Activated CD4-positive, alpha-beta T cell treated with anti-CD3 and anti-CD28 coated beads for 1 hour (primary cell): ENCODE measurements around the gene SMC3.

Source experiments
- DNase-seq: peaks from one replicate; pipeline ENCODE4 v3.0.0-alpha.2; 2020

The SMC3 gene

DNA sequence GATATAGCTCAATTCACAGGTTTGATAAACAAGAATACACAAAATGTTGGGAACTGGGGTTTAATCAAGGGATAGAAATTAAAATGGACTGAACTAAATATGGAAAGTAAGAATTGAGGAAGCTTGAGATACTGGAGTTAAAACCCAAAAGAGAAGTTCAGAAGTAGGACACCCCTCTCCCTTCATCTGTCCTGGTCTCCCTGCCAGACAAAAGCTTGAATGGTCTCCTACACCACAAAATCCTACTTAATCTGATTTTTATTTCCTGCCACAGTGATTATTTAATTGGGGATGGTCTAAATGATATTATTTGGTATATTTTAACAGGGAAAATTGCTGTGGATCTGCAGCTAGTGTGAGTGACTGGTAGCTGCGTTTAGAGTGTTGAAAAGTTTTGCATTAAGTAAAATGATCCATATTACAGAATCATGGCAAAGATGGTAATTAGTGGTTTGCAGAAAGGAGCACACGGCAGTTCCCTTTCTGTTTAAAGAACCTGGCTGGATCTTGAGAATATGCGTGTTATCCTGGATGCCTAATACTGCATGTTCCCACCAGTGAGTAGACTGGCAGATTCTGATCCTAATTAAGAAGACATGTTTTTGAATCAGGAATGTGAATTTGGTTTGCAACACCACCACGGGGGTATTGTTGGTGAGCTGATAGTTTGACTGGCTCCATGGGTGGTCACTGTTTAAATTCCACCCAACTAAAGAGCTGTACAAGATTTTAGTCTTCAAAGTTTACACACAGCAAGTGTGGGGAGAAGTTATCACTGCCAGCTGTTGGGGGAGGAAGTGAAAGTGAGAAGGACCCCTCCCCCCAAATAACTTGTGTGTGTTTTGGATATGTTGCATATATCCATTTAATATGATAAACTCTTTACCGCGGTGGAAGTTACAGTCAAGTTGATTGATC lies 82.1 kb downstream of the SMC3 start:
- no peak for DNase-seq

- DNase-seq = no peak
These were observed 82.8 kb downstream of the SMC3 start for GRCh38 chr10:110650265-110650668.

- no peak for DNase-seq
These were observed 83.8 kb downstream of the SMC3 start for GRCh38 chr10:110651044-110651958.

DNA sequence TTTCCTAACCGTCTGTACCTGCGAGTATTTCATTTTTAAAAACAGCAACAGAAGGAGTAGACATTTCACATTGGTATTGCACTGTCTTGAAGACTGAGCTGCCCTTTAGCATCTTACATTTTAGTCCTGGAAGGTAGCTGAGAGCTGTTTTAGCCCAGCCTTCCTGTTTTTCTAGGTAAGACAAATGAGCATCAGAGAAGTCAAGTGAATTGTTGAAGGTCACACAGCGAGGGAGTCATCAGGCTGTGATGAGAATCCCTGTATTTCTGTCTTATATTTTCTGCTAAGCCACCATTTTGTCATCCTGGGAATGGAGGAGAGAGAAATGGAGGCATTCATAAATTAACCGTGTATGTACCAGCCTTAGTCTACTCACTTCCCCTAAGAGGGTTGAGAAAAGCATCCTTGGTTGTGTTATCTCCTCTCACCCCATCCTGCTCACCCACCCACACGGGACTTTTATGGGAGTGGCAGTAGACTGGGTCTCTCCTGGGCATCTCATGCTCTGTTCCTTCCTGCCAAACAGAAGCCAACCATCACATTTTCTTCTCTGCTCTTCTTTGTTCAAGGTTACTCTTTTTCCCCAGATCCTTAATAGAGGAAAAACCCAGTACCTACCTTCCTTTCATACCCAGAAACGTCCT lies 85.1 kb downstream of the SMC3 start:
- DNase-seq = no peak
